Hematopoietic multipotent progenitor cell treated with erythropoietin and hydrocortisone succinate and interleukin-3 and kit ligand, for 8 days (in vitro differentiated cells): Measurements from ENCODE around the gene SAP25.
"Not testable (repeated sequence)": the region's sequence is repeated elsewhere in the genome, so short reads cannot be mapped to it uniquely, and the experiment has no call there.

ENCODE experiments used
- DNase-seq: peaks from one replicate; pipeline ENCODE4 v3.0.0-alpha.2; 2015

SAP25 gene

GRCh38 chr7:100575206-100575631 lies 1.5 kb upstream of the SAP25 start:
- DNase-seq, result no peak

- DNase-seq, result no peak
These were observed 884 bp upstream of the SAP25 start for GRCh38 chr7:100574362-100575205.

DNA sequence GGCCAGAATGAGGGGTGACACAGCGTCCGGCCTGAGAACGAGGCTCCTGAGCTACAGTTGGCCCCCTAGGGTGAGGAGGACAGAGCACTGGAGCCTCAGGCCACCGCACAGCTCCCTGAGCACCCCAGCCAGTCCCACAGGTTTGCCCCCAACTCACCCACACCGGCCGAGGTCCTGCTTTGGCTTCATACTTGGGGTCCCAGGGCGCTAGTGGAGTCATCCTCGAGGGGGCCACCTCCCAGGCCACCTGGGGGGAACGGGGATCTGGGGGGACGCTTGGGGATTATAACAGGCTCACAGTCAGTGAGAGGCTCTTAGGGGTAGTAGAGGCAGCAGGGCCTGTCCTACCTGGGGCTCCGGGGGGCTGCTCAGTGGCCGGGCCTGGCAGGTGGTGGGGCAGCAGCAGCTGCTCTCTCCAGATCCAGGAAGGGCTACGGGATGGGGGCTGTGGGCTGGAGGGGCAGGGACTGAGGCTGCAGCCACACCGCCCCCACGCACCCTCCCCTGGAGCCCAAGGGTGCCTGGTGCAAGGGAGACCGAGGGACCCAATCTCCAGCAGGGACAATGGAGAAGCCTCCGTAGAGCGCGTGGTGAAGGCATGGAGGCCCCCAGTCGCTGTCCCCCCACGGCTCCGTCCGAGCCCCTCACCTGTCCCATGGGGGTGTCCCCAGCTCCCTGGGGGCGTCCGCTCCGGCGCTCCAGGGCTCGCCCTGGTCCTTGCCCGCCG lies 588 bp downstream of the SAP25 start:
- DNase-seq, result no peak

- no peak for DNase-seq
These were observed 1.3 kb downstream of the SAP25 start for GRCh38 chr7:100572281-100572948.

DNA sequence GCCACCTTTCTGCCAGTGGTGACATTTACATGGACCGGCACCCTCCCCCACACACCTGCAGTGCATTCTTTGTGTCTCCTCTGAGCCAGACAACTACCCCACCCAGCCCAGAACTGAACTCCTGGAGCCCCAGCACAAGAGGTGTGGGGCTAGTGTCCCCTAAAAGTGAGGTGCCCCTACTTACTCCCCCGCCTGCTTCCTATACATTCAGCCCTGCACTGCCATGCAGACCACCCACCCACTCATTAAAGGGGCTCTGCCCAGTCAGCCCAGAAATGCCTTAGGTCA lies 1.9 kb downstream of the SAP25 start:
- DNase-seq, result no peak

DNA sequence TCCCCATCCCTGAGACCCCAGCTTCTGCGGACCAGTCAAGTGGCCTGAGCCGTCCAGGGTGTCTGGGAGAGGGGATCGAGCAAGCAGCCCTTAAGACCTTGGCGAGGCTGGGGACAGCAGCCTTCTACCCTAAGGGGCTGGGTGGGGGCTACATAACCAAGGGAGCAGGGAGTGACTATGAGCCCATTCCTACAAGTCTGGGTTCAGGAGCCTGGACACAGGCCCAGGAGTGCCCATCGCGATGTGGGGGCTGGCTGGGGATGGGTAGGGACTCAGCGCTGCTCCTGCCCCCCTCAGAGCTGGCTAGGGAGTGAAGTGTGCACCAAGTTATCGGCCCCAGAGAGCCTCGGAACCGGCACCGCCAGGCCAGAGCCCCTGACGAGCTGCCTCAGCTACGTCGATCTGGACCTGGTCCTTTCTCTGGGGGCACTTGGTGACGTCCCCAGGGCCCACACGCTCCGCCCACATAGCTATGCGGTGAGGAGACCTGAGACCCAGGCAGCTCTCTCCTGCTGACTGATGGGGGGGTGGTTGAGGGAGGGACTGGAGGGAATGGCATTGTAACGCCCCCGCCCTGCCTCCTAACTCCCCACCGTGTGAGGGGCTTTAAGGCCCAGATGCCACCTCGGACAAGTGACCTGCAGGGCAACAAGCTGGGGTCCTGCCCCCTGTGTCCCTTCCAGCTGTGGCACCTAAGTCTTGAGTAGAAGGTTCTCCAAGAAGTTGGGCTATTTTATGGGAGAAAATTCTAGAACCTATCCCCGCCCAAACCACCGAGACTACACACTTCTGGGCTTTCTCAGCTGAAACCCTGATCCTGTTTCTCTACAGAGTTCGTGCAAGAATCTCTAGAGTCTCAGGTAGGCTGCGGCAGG lies 2.5 kb downstream of the SAP25 start:
- no peak for DNase-seq

GRCh38 chr7:100568896-100569844 lies 4.5 kb downstream of the SAP25 start:
- peak; percentile 89 for DNase-seq

DNA sequence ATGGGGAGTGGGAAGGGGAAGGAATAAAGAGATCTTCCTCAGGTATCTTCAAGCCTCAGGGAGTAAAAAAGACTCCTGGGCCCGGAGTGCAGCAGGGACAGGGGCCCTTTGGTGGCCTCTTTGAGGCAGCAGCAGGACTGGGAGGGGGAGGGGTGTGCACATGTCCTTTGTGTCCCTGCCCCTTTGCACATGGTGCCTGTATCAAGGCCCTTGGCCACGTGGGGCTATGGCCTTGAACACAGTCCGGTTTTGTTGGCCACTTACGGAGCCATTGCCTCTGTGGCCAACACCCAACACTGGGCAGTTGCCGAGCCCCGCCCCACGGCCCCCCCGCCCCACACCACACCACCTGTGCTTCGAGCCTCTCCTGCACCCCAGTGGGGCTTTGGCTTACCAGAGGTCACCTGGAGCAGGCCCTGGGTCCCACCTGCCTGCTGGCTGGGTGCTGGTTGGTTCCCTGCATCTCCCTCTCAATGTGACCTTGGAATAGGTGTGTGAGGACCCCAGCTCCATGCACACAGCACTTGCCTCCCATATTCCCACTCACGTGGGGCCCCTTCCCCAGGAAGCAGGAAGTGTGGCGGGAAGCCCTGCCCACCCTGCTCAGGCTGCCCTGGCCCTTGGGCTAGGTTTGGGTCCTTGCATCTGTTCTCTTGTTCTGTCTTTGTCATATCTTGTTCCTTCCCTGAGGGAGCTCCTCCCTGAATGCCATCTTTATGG lies 5.4 kb downstream of the SAP25 start:
- peak; percentile 45 for DNase-seq

DNA sequence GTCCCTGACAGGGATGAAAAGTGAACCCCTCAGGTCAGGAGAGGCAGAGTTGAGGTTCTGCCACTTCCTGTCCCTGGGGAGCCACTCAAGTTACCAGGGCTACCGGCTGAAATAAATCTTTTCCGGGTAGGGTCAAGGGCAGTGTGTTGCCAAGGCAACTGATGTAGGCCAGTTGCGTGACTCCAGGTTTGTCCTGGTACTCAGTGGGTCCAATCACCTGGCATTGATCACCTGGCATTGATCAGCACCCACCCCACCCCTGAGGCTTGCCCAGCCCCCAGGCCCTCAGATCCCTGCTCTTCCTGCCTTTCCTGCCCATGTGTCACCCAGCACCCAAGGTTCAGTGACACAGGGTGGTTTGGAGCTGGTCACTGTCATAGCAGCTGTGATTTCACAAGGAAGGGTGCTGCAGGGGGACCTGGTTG lies 5.9 kb downstream of the SAP25 start:
- DNase-seq, result no peak

GRCh38 chr7:100567031-100567730 lies 6.5 kb downstream of the SAP25 start:
- no peak for DNase-seq

- no peak for DNase-seq
These were observed 7.6 kb downstream of the SAP25 start for GRCh38 chr7:100566018-100566531.

- DNase-seq, result no peak
These were observed 8.5 kb downstream of the SAP25 start for GRCh38 chr7:100565133-100565571.

DNA sequence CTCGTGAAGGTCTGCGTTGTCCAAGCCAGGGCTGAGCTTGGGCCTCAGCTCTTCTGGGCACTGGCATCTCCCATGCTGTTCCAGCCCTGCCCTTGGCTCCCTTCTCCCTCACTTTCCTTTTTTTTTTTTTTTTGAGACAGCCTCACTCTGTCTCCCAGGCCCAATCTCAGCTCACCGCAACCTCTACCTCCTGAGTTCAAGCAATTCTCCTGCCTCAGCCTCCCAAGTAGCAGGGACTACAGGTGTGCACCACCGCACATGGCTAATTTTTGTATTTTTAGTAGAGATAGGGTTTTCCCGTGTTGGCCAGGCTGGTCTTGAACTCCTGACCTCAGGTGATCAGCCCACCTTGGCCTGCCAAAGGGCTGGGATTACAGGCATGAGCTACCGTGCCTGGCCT lies 9.3 kb downstream of the SAP25 start:
- DNase-seq, result not testable (repeated sequence)

- peak; percentile 80 for DNase-seq
These were observed 9.8 kb downstream of the SAP25 start for GRCh38 chr7:100563809-100564400.

- no peak for DNase-seq
These were observed 10.6 kb downstream of the SAP25 start for GRCh38 chr7:100563100-100563564.

DNA sequence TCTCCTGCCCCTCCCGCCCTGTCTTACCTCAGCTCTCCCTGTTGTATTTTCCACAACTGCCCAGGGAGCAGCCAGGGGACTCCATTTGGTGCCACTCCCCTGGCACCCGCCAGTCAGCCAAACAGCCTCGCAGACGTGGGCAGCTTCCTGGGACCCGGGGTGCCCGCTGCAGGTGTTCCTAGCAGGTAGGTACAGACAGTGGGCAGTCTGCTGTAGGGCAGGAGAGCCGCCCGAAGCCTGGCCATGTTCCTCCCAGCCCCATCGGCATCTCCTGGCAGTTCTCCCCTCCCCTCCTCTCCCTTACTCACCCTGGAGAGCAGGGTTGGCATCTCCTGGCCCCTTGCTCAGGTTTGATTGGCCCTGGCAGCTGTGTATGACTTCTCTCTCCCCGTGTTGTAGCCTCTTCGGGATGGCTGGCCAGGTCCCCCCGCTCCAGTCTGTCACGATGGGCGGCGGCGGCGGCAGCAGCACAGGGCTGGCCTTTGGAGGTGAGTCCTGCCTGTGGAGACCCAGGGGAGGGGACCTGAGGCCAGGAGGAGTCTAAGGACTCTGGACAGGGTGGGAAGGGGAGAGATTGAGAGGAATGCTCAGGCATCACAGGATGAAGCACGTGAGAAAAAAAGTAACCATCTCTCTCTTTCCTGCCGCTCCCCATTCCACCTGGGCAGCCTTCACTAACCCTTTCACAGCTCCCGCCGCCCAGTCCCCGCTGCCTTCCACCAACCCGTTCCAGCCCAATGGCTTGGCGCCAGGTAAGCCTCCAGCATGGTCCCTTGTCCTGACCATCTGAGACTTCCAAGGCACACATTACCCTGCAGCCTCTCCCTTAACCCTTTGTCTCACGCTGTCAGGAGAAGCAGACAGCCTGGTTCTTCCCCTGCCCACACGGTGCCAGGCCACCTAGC lies 11.3 kb downstream of the SAP25 start:
- DNase-seq, result no peak

- no peak for DNase-seq
These were observed 12.1 kb downstream of the SAP25 start for GRCh38 chr7:100561491-100562194.

GRCh38 chr7:100559127-100559526 lies 14.6 kb downstream of the SAP25 start:
- no peak for DNase-seq
